LNCaP clone FGC (cell line): ENCODE measurements around the gene SPON1.

Experiments
- DNase-seq: peaks from one replicate; pipeline ENCODE4 v3.0.0-alpha.2; 2011; ENCODE audit warnings: low read depth
- H3K4me3 ChIP-seq: 2 replicates; pipeline ENCODE4 v1.5.1; 2011; ENCODE audit warnings: mild to moderate bottlenecking, low read depth, low read length, control low read depth
- CTCF ChIP-seq: IDR thresholded peaks from 2 replicates; pipeline ENCODE4 v1.5.1; 2012; ENCODE audit warnings: mild to moderate bottlenecking; ENCODE audit not compliant: control insufficient read depth, insufficient read depth; ENCODE audit errors: extremely low read depth

The SPON1 gene

GRCh38 chr11:14228356-14228755 lies 265.8 kb downstream of the SPON1 start:
- H3K4me3 ChIP-seq: no peak overlapping the region
- TF ChIP-seq CTCF: no peak

GRCh38 chr11:14229472-14229871 lies 266.9 kb downstream of the SPON1 start:
- no peak for TF ChIP-seq CTCF

More at GRCh38 chr11:14228356-14228755, 265.8 kb downstream of the SPON1 start:
- DNase-seq: no peak

GRCh38 chr11:14230407-14230806 lies 267.9 kb downstream of the SPON1 start:
- H3K4me3 ChIP-seq: no peak overlapping the region
- no peak for TF ChIP-seq CTCF
- no peak for DNase-seq

More at GRCh38 chr11:14229472-14229871, 266.9 kb downstream of the SPON1 start:
- DNase-seq: no peak
- no peak overlapping the region for H3K4me3 ChIP-seq

- DNase-seq: no peak
- peak; percentile 58 for TF ChIP-seq CTCF
- H3K4me3 ChIP-seq: no peak overlapping the region
Measured at GRCh38 chr11:14232652-14233051, 270.1 kb downstream of the SPON1 start.

- no peak for DNase-seq
- no peak for TF ChIP-seq CTCF
Measured at GRCh38 chr11:14234446-14234845, 271.9 kb downstream of the SPON1 start.

GRCh38 chr11:14235701-14236100 lies 273.2 kb downstream of the SPON1 start:
- no peak overlapping the region for H3K4me3 ChIP-seq
- TF ChIP-seq CTCF: no peak
- DNase-seq: no peak

More at GRCh38 chr11:14234446-14234845, 271.9 kb downstream of the SPON1 start:
- H3K4me3 ChIP-seq: no peak overlapping the region

- no peak overlapping the region for H3K4me3 ChIP-seq
- no peak for DNase-seq
- no peak for TF ChIP-seq CTCF
Measured at GRCh38 chr11:14237444-14237961, 275.0 kb downstream of the SPON1 start.
